Peyer's patch (tissue), 4 donors: ENCODE measurements around the gene CDH3. TPM values are rescaled to one million over a fixed set of nuclear protein-coding genes. Genes with fewer than 3 reads are reported as not detected.

Source experiments
- DNase-seq, 3 donors: peaks; one replicate each; pipeline ENCODE4 v3.0.0-alpha.2; 2017 to 2019
- H3K27ac ChIP-seq, 4 donors: fragments of 200-600 bp; sonication (generic); one replicate each; pipeline ENCODE4 v1.5.1; 2016 to 2019
- H3K27me3 ChIP-seq, 2 donors: fragments of 200-600 bp; sonication (generic); one replicate each; pipeline ENCODE4 v1.5.1; 2019
- H3K36me3 ChIP-seq, 3 donors: fragments of 200-600 bp; sonication (generic); one replicate each; pipeline ENCODE4 v1.5.1; 2016 to 2019
- H3K4me1 ChIP-seq, 4 donors: fragments of 200-600 bp; sonication (generic); one replicate each; pipeline ENCODE4 v1.5.1; 2016 to 2019
- H3K4me3 ChIP-seq, 4 donors: fragments of 200-600 bp; sonication (generic); 1 replicate in 3 of 4; 2 replicates in 1 of 4; pipeline ENCODE4 v1.5.1; 2016 to 2019; ENCODE audit warnings: mild to moderate bottlenecking in 1 of 4
- H3K9me3 ChIP-seq, 4 donors: fragments of 200-600 bp; sonication (generic); one replicate each; pipeline ENCODE4 v1.5.1; 2016 to 2019; ENCODE audit warnings: mild to moderate bottlenecking in 1 of 4
- CTCF ChIP-seq, 6 experiments: fragments of 450-650 bp in 4 of 6; fragments of 200-600 bp in 2 of 6; sonication (generic) in 1 of 6; IDR thresholded peaks; one replicate each; pipeline ENCODE4 v1.5.1; 2017 to 2019; ENCODE audit warnings: antibody characterized with exemption in 6 of 6, mild to moderate bottlenecking in 3 of 6, moderate library complexity in 1 of 6
- POLR2A ChIP-seq, 2 donors: fragments of 450-650 bp; IDR thresholded peaks; one replicate each; pipeline ENCODE4 v1.5.1; 2017; ENCODE audit warnings: antibody characterized with exemption in 2 of 2, mild to moderate bottlenecking in 2 of 2, moderate library complexity in 2 of 2
- total RNA-seq, 4 donors: library from RNA; depleted of rRNA; stranded (reverse); fragments of >200 nt; gene quantifications; one replicate each; pipeline ENCODE4 v1.1.0, GENCODE V29; 2016

Gene CDH3
- total RNA-seq, 4 donors from 2014 or later, result 0.80 to 1.8 TPM; not detected in 2

GRCh38 chr16:68651136-68651535 is 6.0 kb downstream of the CDH3 start:
- TF ChIP-seq POLR2A (IDR thresholded peaks at IDR 0.05), result no peak
- no peak for TF ChIP-seq CTCF (IDR thresholded peaks at IDR 0.05)
- Histone ChIP-seq H3K27me3 (peaks cover 0 to 10% of the 10 kb centered on the region in 2 donors), H3K4me1 (peaks cover 0 to 1% (median 0%) of the 10 kb centered on the region in 4 donors), H3K36me3 (no peaks in the 10 kb centered on the region), H3K27ac (no peak overlapping the region), H3K4me3 (no peak overlapping the region), H3K9me3 (no peaks in the 10 kb centered on the region)
- DNase-seq, result no peak

- H3K4me1 ChIP-seq, result no peaks in the 10 kb centered on the region
- H3K4me3 ChIP-seq, result no peak overlapping the region
- no peaks in the 10 kb centered on the region for H3K27me3 ChIP-seq
- no peaks in the 10 kb centered on the region for H3K9me3 ChIP-seq
- TF ChIP-seq POLR2A (IDR thresholded peaks at IDR 0.05), result no peak
- TF ChIP-seq CTCF (IDR thresholded peaks at IDR 0.05), result no peak
- H3K27ac ChIP-seq, result no peak overlapping the region
- DNase-seq, result no peak
- no peaks in the 10 kb centered on the region for H3K36me3 ChIP-seq
These were observed 7.5 kb downstream of the CDH3 start for GRCh38 chr16:68652659-68653058.

- H3K9me3 ChIP-seq, result no peaks in the 10 kb centered on the region
- H3K36me3 ChIP-seq, result no peaks in the 10 kb centered on the region
- H3K27me3 ChIP-seq, result no peaks in the 10 kb centered on the region
- TF ChIP-seq POLR2A (IDR thresholded peaks at IDR 0.05), result no peak
- TF ChIP-seq CTCF (IDR thresholded peaks at IDR 0.05), result no peak
- H3K27ac ChIP-seq, result no peak overlapping the region
- H3K4me3 ChIP-seq, result no peak overlapping the region
- H3K4me1 ChIP-seq, result no peaks in the 10 kb centered on the region
- DNase-seq, result no peak
These were observed 10.7 kb downstream of the CDH3 start for GRCh38 chr16:68655806-68656205.

- H3K9me3 ChIP-seq, result no peaks in the 10 kb centered on the region
- no peaks in the 10 kb centered on the region for H3K36me3 ChIP-seq
- no peak overlapping the region for H3K27ac ChIP-seq
- no peaks in the 10 kb centered on the region for H3K4me1 ChIP-seq
- TF ChIP-seq POLR2A (IDR thresholded peaks at IDR 0.05) (no peak), CTCF (IDR thresholded peaks at IDR 0.05) (no peak)
- H3K4me3 ChIP-seq, result no peak overlapping the region
- no peak for DNase-seq
- no peaks in the 10 kb centered on the region for H3K27me3 ChIP-seq
These were observed 11.6 kb downstream of the CDH3 start for GRCh38 chr16:68656751-68657150.

GRCh38 chr16:68658341-68658973 is 13.3 kb downstream of the CDH3 start:
- H3K27ac ChIP-seq, result no peak overlapping the region
- TF ChIP-seq CTCF (IDR thresholded peaks at IDR 0.05), result no peak
- no peak for TF ChIP-seq POLR2A (IDR thresholded peaks at IDR 0.05)

GRCh38 chr16:68658974-68659360 is 13.9 kb downstream of the CDH3 start:
- no peak overlapping the region for H3K4me3 ChIP-seq
- no peak overlapping the region for H3K27ac ChIP-seq
- no peak for DNase-seq
- no peak for TF ChIP-seq POLR2A (IDR thresholded peaks at IDR 0.05)
- TF ChIP-seq CTCF (IDR thresholded peaks at IDR 0.05), result no peak
- H3K4me1 ChIP-seq, result no peaks in the 10 kb centered on the region
- no peaks in the 10 kb centered on the region for H3K27me3 ChIP-seq
- no peaks in the 10 kb centered on the region for H3K36me3 ChIP-seq
- H3K9me3 ChIP-seq, result no peaks in the 10 kb centered on the region

More at GRCh38 chr16:68658341-68658973, 13.3 kb downstream of the CDH3 start:
- no peak for DNase-seq
- Histone ChIP-seq H3K27me3 (no peaks in the 10 kb centered on the region), H3K4me3 (no peak overlapping the region), H3K36me3 (no peaks in the 10 kb centered on the region), H3K9me3 (no peaks in the 10 kb centered on the region), H3K4me1 (no peaks in the 10 kb centered on the region)
